K562 (cell line): Measurements from ENCODE around the gene PLCG2. TPM values are rescaled to one million over a fixed set of nuclear protein-coding genes. Genes with fewer than 3 reads are reported as not detected.

ENCODE experiments used
- DNMT1 ChIP-seq: fragments of 450-650 bp; IDR thresholded peaks from 2 replicates; pipeline ENCODE4 v1.6.1; 2016; ENCODE audit warnings: antibody characterized with exemption, mild to moderate bottlenecking
- GABPB1 ChIP-seq: sonication (generic); formaldehyde crosslinking; IDR thresholded peaks from 2 replicates; pipeline ENCODE4 v1.8.0; 2022; ENCODE audit warnings: mild to moderate bottlenecking, missing genetic modification reagents
- GTF2E2 ChIP-seq: fragments of 200-800 bp; sonication (Bioruptor generic); IDR thresholded peaks from 2 replicates; pipeline ENCODE4 v1.6.1; 2016; ENCODE audit warnings: missing genetic modification characterization, missing compliant biosample characterization
- KDM1A ChIP-seq, 2 experiments: fragments of 450-650 bp; IDR thresholded peaks; 2 replicates each; pipeline ENCODE4 v1.6.1; 2016; ENCODE audit warnings: mild to moderate bottlenecking in 2 of 2
- NRF1 ChIP-seq, 2 experiments: fragments of 450-650 bp; IDR thresholded peaks in 1 of 2; conservative IDR thresholded peaks in 1 of 2; 2 replicates each; pipeline ENCODE4 v1.6.1; 2014; ENCODE audit warnings: mild to moderate bottlenecking in 2 of 2
- RBM15 ChIP-seq: fragments of 200-400 bp; formaldehyde crosslinking; IDR thresholded peaks from 2 replicates; pipeline ENCODE4 v1.6.1; 2018; ENCODE audit warnings: mild to moderate bottlenecking, low read length, moderate library complexity; ENCODE audit not compliant: insufficient read depth
- RBM25 ChIP-seq: fragments of 200-400 bp; formaldehyde crosslinking; IDR thresholded peaks from 2 replicates; pipeline ENCODE4 v1.6.1; 2018; ENCODE audit warnings: low read length, low read depth, moderate library complexity; ENCODE audit not compliant: severe bottlenecking
- TAF9B ChIP-seq: fragments of 450-650 bp; IDR thresholded peaks from 2 replicates; pipeline ENCODE4 v1.6.1; 2018; ENCODE audit warnings: mild to moderate bottlenecking; ENCODE audit not compliant: partially characterized antibody
- polyA plus RNA-seq, 8 experiments: library from polyadenylated mRNA; depleted of rRNA in 4 of 8; stranded (reverse) in 5 of 8; unstranded in 3 of 8; fragments of >200 nt; fragmentation: Nextera tagmentation in 2 of 8; fragmentation: Illumina TruSeq in 1 of 8; extraction: Ambion mirVana in 2 of 8; extraction: Trizol in 1 of 8; gene quantifications; 2 replicates each; pipeline versions ENCODE4 v1.2.1 to v1.2.3, GENCODE V29; 2011 to 2014; ENCODE audit warnings: inconsistent platforms in 1 of 8, missing spikeins in 1 of 8
- total RNA-seq, 7 experiments: library from RNA; depleted of rRNA in 6 of 7; stranded (reverse); fragments of >200 nt in 6 of 7; fragmentation: Illumina TruSeq in 2 of 7; extraction: Trizol in 2 of 7; gene quantifications; 2 replicates each; pipeline versions ENCODE4 v1.2.1 to v1.2.3, GENCODE V29; 2011 to 2021; ENCODE audit warnings: low replicate concordance in 1 of 7
- TF ChIP-seq, protein P1 (sequence below): fragments of 450-650 bp; formaldehyde crosslinking; IDR thresholded peaks from 2 replicates; pipeline ENCODE4 v1.4.0; 2020; ENCODE audit warnings: mild to moderate bottlenecking
- TF ChIP-seq, protein P2 (sequence below), 2 experiments: fragments of 200-800 bp in 1 of 2; sonication (Bioruptor generic) in 1 of 2; sonication (generic) in 1 of 2; formaldehyde crosslinking in 1 of 2; IDR thresholded peaks in 1 of 2; conservative IDR thresholded peaks in 1 of 2; 2 replicates each; pipeline versions ENCODE4 v1.5.0 to v1.6.1; 2016 to 2020; ENCODE audit warnings: missing compliant biosample characterization in 1 of 2, missing genetic modification characterization in 1 of 2, missing genetic modification reagents in 1 of 2
- TF ChIP-seq, protein P3 (sequence below): fragments of 250-450 bp; sonication (Bioruptor Pico); IDR thresholded peaks from 2 replicates; pipeline ENCODE4 v1.8.0; 2021; ENCODE audit warnings: borderline replicate concordance, mild to moderate bottlenecking, moderate library complexity; ENCODE audit not compliant: poor library complexity, severe bottlenecking
- TF ChIP-seq, protein P4 (sequence below): sonication (generic); formaldehyde crosslinking; IDR thresholded peaks from 2 replicates; pipeline ENCODE4 v1.8.0; 2022; ENCODE audit warnings: mild to moderate bottlenecking, missing genetic modification reagents
- TF ChIP-seq, protein P5 (sequence below): fragments of 150-350 bp; IDR thresholded peaks from 2 replicates; pipeline ENCODE4 v1.6.1; 2014; ENCODE audit warnings: low read depth, mild to moderate bottlenecking, low read length, borderline replicate concordance

The PLCG2 gene
- total and polyA plus RNA-seq, 9 of the 15 experiments (the other 6 are each of a cell fraction or from before 2014, with no cell fraction given): 0.94 to 7.1 (median 3.1) TPM

DNA sequence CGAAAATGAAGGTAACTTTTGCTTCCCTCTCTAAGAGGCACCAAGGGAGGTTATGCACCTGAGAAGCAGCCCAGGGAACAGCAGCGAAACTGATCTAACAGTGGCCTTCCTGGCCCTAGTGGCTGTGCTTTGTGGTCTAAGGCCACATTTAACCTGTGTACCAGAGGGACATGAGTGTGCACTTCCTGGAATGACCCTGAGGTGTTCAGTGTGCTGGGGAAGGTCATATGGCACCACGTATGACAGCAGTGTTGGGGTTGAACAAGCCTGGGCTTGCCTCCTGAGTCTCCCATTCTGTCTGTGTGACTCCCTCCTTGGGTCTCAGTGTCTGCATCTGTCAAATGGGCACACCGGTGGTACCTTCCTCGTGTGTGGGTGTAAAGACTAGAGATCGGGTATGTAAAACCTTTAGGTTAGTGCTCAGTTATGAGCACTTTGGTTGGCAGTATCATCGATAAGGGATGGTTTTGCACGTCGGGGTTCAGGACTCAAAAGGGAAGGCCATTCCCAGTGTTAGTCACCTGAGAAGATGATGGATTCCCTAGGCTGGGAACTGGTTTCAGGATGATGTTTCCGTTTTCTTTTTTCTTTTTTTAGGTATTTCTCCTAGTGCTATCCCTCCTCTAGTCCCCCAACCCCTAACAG, 31.9 kb downstream of the PLCG2 start (continued):
- no peak for TF ChIP-seq NRF1 (conservative IDR thresholded peaks at IDR 0.05 in 1 of 2, IDR thresholded peaks at IDR 0.05 in 1 of 2)
- TF ChIP-seq RBM15: no peak
- TF ChIP-seq, protein P1, sequence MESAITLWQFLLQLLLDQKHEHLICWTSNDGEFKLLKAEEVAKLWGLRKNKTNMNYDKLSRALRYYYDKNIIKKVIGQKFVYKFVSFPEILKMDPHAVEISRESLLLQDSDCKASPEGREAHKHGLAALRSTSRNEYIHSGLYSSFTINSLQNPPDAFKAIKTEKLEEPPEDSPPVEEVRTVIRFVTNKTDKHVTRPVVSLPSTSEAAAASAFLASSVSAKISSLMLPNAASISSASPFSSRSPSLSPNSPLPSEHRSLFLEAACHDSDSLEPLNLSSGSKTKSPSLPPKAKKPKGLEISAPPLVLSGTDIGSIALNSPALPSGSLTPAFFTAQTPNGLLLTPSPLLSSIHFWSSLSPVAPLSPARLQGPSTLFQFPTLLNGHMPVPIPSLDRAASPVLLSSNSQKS (CRISPR knock-in tag): no peak
- TF ChIP-seq GABPB1 (CRISPR knock-in tag): no peak
- TF ChIP-seq TAF9B: no peak
- TF ChIP-seq RBM25: peak; percentile 53
- TF ChIP-seq, protein P2, sequence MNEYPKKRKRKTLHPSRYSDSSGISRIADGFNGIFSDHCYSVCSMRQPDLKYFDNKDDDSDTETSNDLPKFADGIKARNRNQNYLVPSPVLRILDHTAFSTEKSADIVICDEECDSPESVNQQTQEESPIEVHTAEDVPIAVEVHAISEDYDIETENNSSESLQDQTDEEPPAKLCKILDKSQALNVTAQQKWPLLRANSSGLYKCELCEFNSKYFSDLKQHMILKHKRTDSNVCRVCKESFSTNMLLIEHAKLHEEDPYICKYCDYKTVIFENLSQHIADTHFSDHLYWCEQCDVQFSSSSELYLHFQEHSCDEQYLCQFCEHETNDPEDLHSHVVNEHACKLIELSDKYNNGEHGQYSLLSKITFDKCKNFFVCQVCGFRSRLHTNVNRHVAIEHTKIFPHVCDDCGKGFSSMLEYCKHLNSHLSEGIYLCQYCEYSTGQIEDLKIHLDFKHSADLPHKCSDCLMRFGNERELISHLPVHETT (CRISPR knock-in tag; conservative IDR thresholded peaks at IDR 0.05 in 1 of 2, IDR thresholded peaks at IDR 0.05 in 1 of 2): no peak
- TF ChIP-seq, protein P3, sequence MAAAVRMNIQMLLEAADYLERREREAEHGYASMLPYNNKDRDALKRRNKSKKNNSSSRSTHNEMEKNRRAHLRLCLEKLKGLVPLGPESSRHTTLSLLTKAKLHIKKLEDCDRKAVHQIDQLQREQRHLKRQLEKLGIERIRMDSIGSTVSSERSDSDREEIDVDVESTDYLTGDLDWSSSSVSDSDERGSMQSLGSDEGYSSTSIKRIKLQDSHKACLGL (CRISPR knock-in tag): no peak
- TF ChIP-seq, protein P4, sequence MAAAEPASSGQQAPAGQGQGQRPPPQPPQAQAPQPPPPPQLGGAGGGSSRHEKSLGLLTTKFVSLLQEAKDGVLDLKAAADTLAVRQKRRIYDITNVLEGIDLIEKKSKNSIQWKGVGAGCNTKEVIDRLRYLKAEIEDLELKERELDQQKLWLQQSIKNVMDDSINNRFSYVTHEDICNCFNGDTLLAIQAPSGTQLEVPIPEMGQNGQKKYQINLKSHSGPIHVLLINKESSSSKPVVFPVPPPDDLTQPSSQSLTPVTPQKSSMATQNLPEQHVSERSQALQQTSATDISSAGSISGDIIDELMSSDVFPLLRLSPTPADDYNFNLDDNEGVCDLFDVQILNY (CRISPR knock-in tag): no peak
- TF ChIP-seq GTF2E2: no peak
- TF ChIP-seq, protein P5, sequence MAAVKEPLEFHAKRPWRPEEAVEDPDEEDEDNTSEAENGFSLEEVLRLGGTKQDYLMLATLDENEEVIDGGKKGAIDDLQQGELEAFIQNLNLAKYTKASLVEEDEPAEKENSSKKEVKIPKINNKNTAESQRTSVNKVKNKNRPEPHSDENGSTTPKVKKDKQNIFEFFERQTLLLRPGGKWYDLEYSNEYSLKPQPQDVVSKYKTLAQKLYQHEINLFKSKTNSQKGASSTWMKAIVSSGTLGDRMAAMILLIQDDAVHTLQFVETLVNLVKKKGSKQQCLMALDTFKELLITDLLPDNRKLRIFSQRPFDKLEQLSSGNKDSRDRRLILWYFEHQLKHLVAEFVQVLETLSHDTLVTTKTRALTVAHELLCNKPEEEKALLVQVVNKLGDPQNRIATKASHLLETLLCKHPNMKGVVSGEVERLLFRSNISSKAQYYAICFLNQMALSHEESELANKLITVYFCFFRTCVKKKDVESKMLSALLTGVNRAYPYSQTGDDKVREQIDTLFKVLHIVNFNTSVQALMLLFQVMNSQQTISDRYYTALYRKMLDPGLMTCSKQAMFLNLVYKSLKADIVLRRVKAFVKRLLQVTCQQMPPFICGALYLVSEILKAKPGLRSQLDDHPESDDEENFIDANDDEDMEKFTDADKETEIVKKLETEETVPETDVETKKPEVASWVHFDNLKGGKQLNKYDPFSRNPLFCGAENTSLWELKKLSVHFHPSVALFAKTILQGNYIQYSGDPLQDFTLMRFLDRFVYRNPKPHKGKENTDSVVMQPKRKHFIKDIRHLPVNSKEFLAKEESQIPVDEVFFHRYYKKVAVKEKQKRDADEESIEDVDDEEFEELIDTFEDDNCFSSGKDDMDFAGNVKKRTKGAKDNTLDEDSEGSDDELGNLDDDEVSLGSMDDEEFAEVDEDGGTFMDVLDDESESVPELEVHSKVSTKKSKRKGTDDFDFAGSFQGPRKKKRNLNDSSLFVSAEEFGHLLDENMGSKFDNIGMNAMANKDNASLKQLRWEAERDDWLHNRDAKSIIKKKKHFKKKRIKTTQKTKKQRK: no peak
- no peak for TF ChIP-seq DNMT1
- TF ChIP-seq KDM1A (IDR thresholded peaks at IDR 0.05): peak; percentile 30 to 37; a peak in 1 of 4 replicates
